Stimulated activated CD4-positive, alpha-beta T cell treated with anti-CD3 and anti-CD28 coated beads, Interleukin-12 subunit alpha, Interleukin-12 subunit beta, amount 100 ng/mL, for 4 hours (primary cell): Measurements from ENCODE around the gene PARN.
"Not testable (repeated sequence)": the region's sequence is repeated elsewhere in the genome, so short reads cannot be mapped to it uniquely, and the experiment has no call there.

ENCODE experiments used
- DNase-seq: peaks from one replicate; pipeline ENCODE4 v3.0.0-alpha.2; 2020

The PARN gene

GRCh38 chr16:14462811-14463210 is 167.2 kb downstream of the PARN start:
- DNase-seq, result no peak

GRCh38 chr16:14460726-14461125 is 169.3 kb downstream of the PARN start:
- DNase-seq, result no peak

- DNase-seq, result no peak
Measured at GRCh38 chr16:14458576-14458975, 171.5 kb downstream of the PARN start.

- DNase-seq, result no peak
Measured at GRCh38 chr16:14456793-14457481, 173.1 kb downstream of the PARN start.

- no peak for DNase-seq
Measured at GRCh38 chr16:14455573-14455972, 174.5 kb downstream of the PARN start.

- DNase-seq, result no peak
Measured at GRCh38 chr16:14454391-14454790, 175.7 kb downstream of the PARN start.

GRCh38 chr16:14452066-14452465 is 178.0 kb downstream of the PARN start:
- no peak for DNase-seq

GRCh38 chr16:14450846-14451245 is 179.2 kb downstream of the PARN start:
- no peak for DNase-seq

- DNase-seq, result no peak
Measured at GRCh38 chr16:14449790-14450480, 180.1 kb downstream of the PARN start.

GRCh38 chr16:14449334-14449733 is 180.7 kb downstream of the PARN start:
- DNase-seq, result no peak

GRCh38 chr16:14448879-14449278 is 181.2 kb downstream of the PARN start:
- no peak for DNase-seq

- DNase-seq, result no peak
Measured at GRCh38 chr16:14447783-14448182, 182.3 kb downstream of the PARN start.

- DNase-seq, result no peak
Measured at GRCh38 chr16:14446796-14447195, 183.3 kb downstream of the PARN start.

GRCh38 chr16:14445937-14446715 is 183.9 kb downstream of the PARN start:
- no peak for DNase-seq

GRCh38 chr16:14444979-14445810 is 184.9 kb downstream of the PARN start:
- DNase-seq, result no peak

- not testable (repeated sequence) for DNase-seq
Measured at GRCh38 chr16:14441533-14441932, 188.5 kb downstream of the PARN start.

GRCh38 chr16:14438256-14438655 is 191.8 kb downstream of the PARN start:
- no peak for DNase-seq

GRCh38 chr16:14437426-14437825 is 192.6 kb downstream of the PARN start:
- no peak for DNase-seq

- no peak for DNase-seq
Measured at GRCh38 chr16:14436401-14436955, 193.6 kb downstream of the PARN start.

- DNase-seq, result no peak
Measured at GRCh38 chr16:14434860-14435259, 195.2 kb downstream of the PARN start.

- DNase-seq, result not testable (repeated sequence)
Measured at GRCh38 chr16:14428971-14429637, 201.0 kb downstream of the PARN start.

- DNase-seq, result no peak
Measured at GRCh38 chr16:14428043-14428442, 202.0 kb downstream of the PARN start.
